ENCODE data around the gene NUDT16. TPM values are rescaled to one million over a fixed set of nuclear protein-coding genes. Genes with fewer than 3 reads are reported as not detected.

NUDT16 gene
- total and polyA plus RNA-seq, 2 of the 8 experiments (the other 6 are each of a cell fraction or from before 2014, with no cell fraction given): 8.5 to 19.1 TPM

DNA sequence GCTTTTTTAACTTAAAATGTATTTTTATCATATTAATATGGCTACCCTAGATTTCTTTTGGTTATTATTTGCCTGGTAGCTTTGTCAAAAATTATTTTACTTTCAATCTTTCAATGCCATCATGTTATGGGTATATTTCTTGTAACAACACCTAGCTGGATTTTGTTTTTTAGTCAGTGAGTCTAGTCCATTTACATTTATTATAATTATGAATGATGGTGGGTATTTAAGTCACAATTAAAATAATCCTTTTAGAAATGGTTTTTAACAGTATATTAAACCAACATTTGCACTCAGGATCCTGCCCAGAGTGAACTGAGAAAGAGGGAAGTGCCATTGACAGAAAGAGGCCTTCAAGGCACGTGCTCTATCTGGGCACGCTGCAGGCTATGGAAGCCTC, 39.8 kb upstream of the NUDT16 start (continued):
- TF ChIP-seq TAF7 (optimal IDR thresholded peaks at IDR 0.05; ENCODE audit: borderline replicate concordance, low read depth, low read length): no peak
